Mesenchymal stem cell (in vitro differentiated cells and primary cell): Measurements from ENCODE around the gene AKAP13.

Experiments
- DNase-seq: peaks from one replicate; pipeline ENCODE4 v3.0.0-alpha.2; 2013
- H2AFZ ChIP-seq: one replicate; pipeline ENCODE4 v1.6.1; 2013; ENCODE audit warnings: low read depth, mild to moderate bottlenecking, control low read depth, inconsistent platforms, low read length, moderate library complexity
- H2AK5ac ChIP-seq: 2 replicates; pipeline ENCODE4 v1.6.1; 2013; ENCODE audit warnings: low read length, moderate library complexity, mild to moderate bottlenecking, inconsistent platforms; ENCODE audit not compliant: severe bottlenecking
- H2BK120ac ChIP-seq: one replicate; pipeline ENCODE4 v1.6.1; 2013; ENCODE audit warnings: low read depth, mild to moderate bottlenecking, inconsistent platforms, low read length, moderate library complexity
- H2BK12ac ChIP-seq, 2 experiments: one replicate each; pipeline ENCODE4 v1.6.1; 2013; ENCODE audit warnings: inconsistent platforms in 2 of 2, low read length in 2 of 2, mild to moderate bottlenecking in 2 of 2, moderate library complexity in 2 of 2, control low read depth in 1 of 2
- H2BK15ac ChIP-seq: one replicate; pipeline ENCODE4 v1.6.1; 2013; ENCODE audit warnings: mild to moderate bottlenecking, low read depth, inconsistent platforms; ENCODE audit not compliant: poor library complexity, severe bottlenecking
- H2BK5ac ChIP-seq: 2 replicates; pipeline ENCODE4 v1.6.1; 2013; ENCODE audit warnings: low read depth, mild to moderate bottlenecking, low read length, control low read depth, inconsistent platforms; ENCODE audit not compliant: poor library complexity, severe bottlenecking
- H3K14ac ChIP-seq, 2 experiments: one replicate each; pipeline ENCODE4 v1.6.1; 2013; ENCODE audit warnings: inconsistent platforms in 2 of 2, low read length in 2 of 2, control low read depth in 1 of 2, mild to moderate bottlenecking in 1 of 2, moderate library complexity in 1 of 2
- H3K18ac ChIP-seq, 2 experiments: one replicate each; pipeline ENCODE4 v1.6.1; 2013; ENCODE audit warnings: inconsistent platforms in 2 of 2, low read length in 2 of 2, control low read depth in 1 of 2, low read depth in 1 of 2, mild to moderate bottlenecking in 1 of 2
- H3K23ac ChIP-seq, 2 experiments: one replicate each; pipeline ENCODE4 v1.6.1; 2013; ENCODE audit warnings: inconsistent platforms in 2 of 2, low read length in 2 of 2, mild to moderate bottlenecking in 2 of 2, moderate library complexity in 2 of 2, control low read depth in 1 of 2
- H3K27ac ChIP-seq: 2 replicates; pipeline ENCODE4 v1.5.1; 2013; ENCODE audit warnings: mild to moderate bottlenecking, moderate library complexity, low read length, control low read depth, inconsistent platforms; ENCODE audit not compliant: poor library complexity, severe bottlenecking
- H3K27me3 ChIP-seq, 2 experiments: 2 replicates each; pipeline versions ENCODE4 v1.6.1 to v1.7.0; 2013; ENCODE audit warnings: low read length in 2 of 2, mild to moderate bottlenecking in 2 of 2, moderate library complexity in 2 of 2, control low read depth in 1 of 2, inconsistent platforms in 1 of 2; ENCODE audit not compliant: control insufficient read depth in 1 of 2, insufficient read depth in 1 of 2
- H3K36me3 ChIP-seq, 2 experiments: 2 replicates each; pipeline versions ENCODE4 v1.6.1 to v1.7.0; 2013; ENCODE audit warnings: low read length in 2 of 2, control low read depth in 1 of 2, inconsistent platforms in 1 of 2, low read depth in 1 of 2, mild to moderate bottlenecking in 1 of 2; ENCODE audit not compliant: insufficient read depth in 2 of 2, control insufficient read depth in 1 of 2
- H3K4ac ChIP-seq, 2 experiments: one replicate each; pipeline ENCODE4 v1.6.1; 2013; ENCODE audit warnings: inconsistent platforms in 2 of 2, low read length in 2 of 2, mild to moderate bottlenecking in 2 of 2, moderate library complexity in 2 of 2, control low read depth in 1 of 2, low read depth in 1 of 2
- H3K4me1 ChIP-seq: 2 replicates; pipeline ENCODE4 v1.6.1; 2013; ENCODE audit warnings: low read depth, low read length, control low read depth; ENCODE audit not compliant: control insufficient read depth, insufficient read depth
- H3K4me2 ChIP-seq: 2 replicates; pipeline ENCODE4 v1.6.1; 2013; ENCODE audit warnings: low read length, mild to moderate bottlenecking, inconsistent platforms; ENCODE audit not compliant: poor library complexity, severe bottlenecking
- H3K4me3 ChIP-seq, 2 experiments: 2 replicates each; pipeline versions ENCODE4 v1.5.1 to v1.7.0; 2013; ENCODE audit warnings: low read length in 2 of 2, mild to moderate bottlenecking in 2 of 2, control low read depth in 1 of 2, low read depth in 1 of 2; ENCODE audit not compliant: insufficient read depth in 1 of 2
- H3K79me1 ChIP-seq: replicated peaks from 2 replicates; pipeline ENCODE4 v1.6.1; 2013; ENCODE audit warnings: mild to moderate bottlenecking, control low read depth, low read length, inconsistent platforms; ENCODE audit not compliant: poor library complexity, severe bottlenecking
- H3K9ac ChIP-seq: 2 replicates; pipeline ENCODE4 v1.7.0; 2013; ENCODE audit warnings: mild to moderate bottlenecking, low read length, moderate library complexity
- H3K9me3 ChIP-seq: 2 replicates; pipeline ENCODE4 v1.7.0; 2013; ENCODE audit warnings: mild to moderate bottlenecking, low read length; ENCODE audit not compliant: control insufficient read depth
- H4K8ac ChIP-seq: one replicate; pipeline ENCODE4 v1.6.1; 2013; ENCODE audit warnings: inconsistent platforms, mild to moderate bottlenecking, low read length, moderate library complexity
- H4K91ac ChIP-seq: one replicate; pipeline ENCODE4 v1.6.1; 2013; ENCODE audit warnings: mild to moderate bottlenecking, low read length, inconsistent platforms
- WGBS: methylation state at CpG from one replicate; pipeline ENCODE4 v1.1.7; 2013; ENCODE audit warnings: mixed read lengths; 5-methylcytosine and 5-hydroxymethylcytosine counted together

Gene AKAP13

GRCh38 chr15:85499371-85499887 lies 119.0 kb downstream of the AKAP13 start:
- Histone ChIP-seq H3K27me3 (no peaks in the 10 kb centered on the region), H3K9me3 (no peaks in the 10 kb centered on the region), H2BK120ac (no peak overlapping the region), H3K18ac (peak overlapping the region in 1 of 2 experiments; percentile 28), H3K9ac (peak overlapping the region; percentile 29), H4K8ac (no peak overlapping the region), H3K4me1 (peaks cover 5% of the 10 kb centered on the region), H3K4me2 (no peak overlapping the region), H2AFZ (no peak overlapping the region), H4K91ac (no peak overlapping the region), H3K4ac (no peak overlapping the region), H2AK5ac (peak overlapping the region; percentile 72), H3K23ac (no peak overlapping the region), H2BK12ac (no peak overlapping the region), H3K14ac (no peak overlapping the region), H2BK5ac (no peak overlapping the region), H3K27ac (no peak overlapping the region), H2BK15ac (no peak overlapping the region), H3K4me3 (no peak overlapping the region), H3K79me1 (peaks cover 19% of the 10 kb centered on the region), H3K36me3 (no peaks in the 10 kb centered on the region)
- 63% methylated on average over 6 of the region's 7 CpGs for WGBS
- no peak for DNase-seq

- H3K18ac ChIP-seq, result no peak overlapping the region
- no peak for DNase-seq
- H3K27me3 ChIP-seq, result no peaks in the 10 kb centered on the region
- H3K4ac ChIP-seq, result no peak overlapping the region
- H3K4me1 ChIP-seq, result peaks cover 7% of the 10 kb centered on the region
- H3K79me1 ChIP-seq, result peaks cover 21% of the 10 kb centered on the region
- H3K9me3 ChIP-seq, result no peaks in the 10 kb centered on the region
- H2BK12ac ChIP-seq, result no peak overlapping the region
- H3K27ac ChIP-seq, result no peak overlapping the region
- no peak overlapping the region for H3K14ac ChIP-seq
- H3K4me2 ChIP-seq, result no peak overlapping the region
- no peak overlapping the region for H3K23ac ChIP-seq
- no peak overlapping the region for H4K8ac ChIP-seq
- H2BK5ac ChIP-seq, result no peak overlapping the region
- WGBS, result 69% methylated on average over 2 of the region's 6 CpGs
- no peak overlapping the region for H4K91ac ChIP-seq
- no peak overlapping the region for H3K9ac ChIP-seq
- H2AK5ac ChIP-seq, result no peak overlapping the region
- no peak overlapping the region for H3K4me3 ChIP-seq
- H2AFZ ChIP-seq, result no peak overlapping the region
- H3K36me3 ChIP-seq, result no peaks in the 10 kb centered on the region
- no peak overlapping the region for H2BK15ac ChIP-seq
- no peak overlapping the region for H2BK120ac ChIP-seq
Measured at GRCh38 chr15:85500060-85500708, 119.8 kb downstream of the AKAP13 start.

- Histone ChIP-seq H3K23ac (no peak overlapping the region), H3K9me3 (no peaks in the 10 kb centered on the region), H2AK5ac (no peak overlapping the region), H3K9ac (no peak overlapping the region), H3K27me3 (no peaks in the 10 kb centered on the region), H3K4ac (no peak overlapping the region), H3K14ac (no peak overlapping the region), H2BK120ac (no peak overlapping the region), H2BK15ac (no peak overlapping the region), H3K4me1 (peaks cover 7% of the 10 kb centered on the region), H3K4me2 (no peak overlapping the region), H3K27ac (no peak overlapping the region), H3K4me3 (no peak overlapping the region), H4K8ac (no peak overlapping the region), H3K79me1 (peaks cover 21% of the 10 kb centered on the region), H4K91ac (no peak overlapping the region), H2BK12ac (no peak overlapping the region), H3K18ac (no peak overlapping the region), H2AFZ (no peak overlapping the region), H2BK5ac (no peak overlapping the region), H3K36me3 (no peaks in the 10 kb centered on the region)
- 74% methylated on average over 3 of the region's 4 CpGs for WGBS
- peak; percentile 58 for DNase-seq
Measured at GRCh38 chr15:85500729-85501128, 120.3 kb downstream of the AKAP13 start.

GRCh38 chr15:85501574-85501973 lies 121.2 kb downstream of the AKAP13 start:
- Histone ChIP-seq H3K9ac (no peak overlapping the region), H3K79me1 (peaks cover 22% of the 10 kb centered on the region)
- 93% methylated on average over 2 of the region's 2 CpGs for WGBS

More at GRCh38 chr15:85501574-85501973, 121.2 kb downstream of the AKAP13 start:
- Histone ChIP-seq H4K8ac (no peak overlapping the region), H3K4ac (no peak overlapping the region), H2BK5ac (no peak overlapping the region), H3K4me1 (peaks cover 7% of the 10 kb centered on the region), H3K4me3 (no peak overlapping the region), H3K9me3 (no peaks in the 10 kb centered on the region), H4K91ac (no peak overlapping the region), H3K4me2 (no peak overlapping the region), H3K36me3 (no peaks in the 10 kb centered on the region), H2BK15ac (no peak overlapping the region), H2BK12ac (no peak overlapping the region), H3K23ac (no peak overlapping the region), H2BK120ac (no peak overlapping the region), H2AFZ (no peak overlapping the region), H2AK5ac (no peak overlapping the region), H3K27ac (no peak overlapping the region), H3K14ac (no peak overlapping the region), H3K18ac (no peak overlapping the region), H3K27me3 (no peaks in the 10 kb centered on the region)
- no peak for DNase-seq
